Colonic mucosa (tissue), 4 donors: ENCODE results near the gene RAD51C. TPM values are rescaled to one million over a fixed set of nuclear protein-coding genes. Genes with fewer than 3 reads are reported as not detected.
"Not testable (repeated sequence)": the region's sequence is repeated elsewhere in the genome, so short reads cannot be mapped to it uniquely, and the experiment has no call there.

Experiments used
- DNase-seq: peaks from one replicate; pipeline ENCODE4 v3.0.0-alpha.2; 2020
- H3K27ac ChIP-seq: fragments of 200-600 bp; one replicate; pipeline ENCODE4 v1.8.0; 2021
- H3K27me3 ChIP-seq: fragments of 200-600 bp; one replicate; pipeline ENCODE4 v1.8.0; 2021
- H3K36me3 ChIP-seq: fragments of 200-600 bp; one replicate; pipeline ENCODE4 v1.8.0; 2021
- H3K4me1 ChIP-seq: fragments of 200-600 bp; one replicate; pipeline ENCODE4 v1.8.0; 2021; ENCODE audit warnings: mild to moderate bottlenecking
- H3K4me3 ChIP-seq: fragments of 200-600 bp; one replicate; pipeline ENCODE4 v1.8.0; 2021
- H3K9ac ChIP-seq, 2 donors: one replicate each; pipeline ENCODE4 v1.7.0; 2013; ENCODE audit warnings: control low read depth in 2 of 2, low read depth in 2 of 2, low read length in 2 of 2
- H3K9me3 ChIP-seq: fragments of 200-600 bp; one replicate; pipeline ENCODE4 v1.8.0; 2021
- intact Hi-C: fragments of 100-400 bp; cut with DNase I; formaldehyde crosslinking; loops from one replicate; pipeline ENCODE4 v1.14.1; 2022
- total RNA-seq, 2 donors: library from RNA; stranded (reverse); fragmentation: NEBNext Ultra II Directional in 1 of 2; extraction: Animal tissue kit (Norgen Biotek cat#: 25700) in 1 of 2; gene quantifications; one replicate each; pipeline ENCODE4 v1.2.1, GENCODE V29; 2021
- TF ChIP-seq, protein P1 (sequence below): fragments of 200-600 bp; IDR thresholded peaks from one replicate; pipeline ENCODE4 v1.8.0; 2022; ENCODE audit warnings: antibody characterized with exemption, mild to moderate bottlenecking
- donor health status: healthy.
- donor health status: DM: no; HTN: no; CAD: no.
- donor health status: DM: no; HTN: no; CAD: no.

The RAD51C gene
- total RNA-seq, 2 donors from 2014 or later, result 13.2 to 20.2 TPM

DNA sequence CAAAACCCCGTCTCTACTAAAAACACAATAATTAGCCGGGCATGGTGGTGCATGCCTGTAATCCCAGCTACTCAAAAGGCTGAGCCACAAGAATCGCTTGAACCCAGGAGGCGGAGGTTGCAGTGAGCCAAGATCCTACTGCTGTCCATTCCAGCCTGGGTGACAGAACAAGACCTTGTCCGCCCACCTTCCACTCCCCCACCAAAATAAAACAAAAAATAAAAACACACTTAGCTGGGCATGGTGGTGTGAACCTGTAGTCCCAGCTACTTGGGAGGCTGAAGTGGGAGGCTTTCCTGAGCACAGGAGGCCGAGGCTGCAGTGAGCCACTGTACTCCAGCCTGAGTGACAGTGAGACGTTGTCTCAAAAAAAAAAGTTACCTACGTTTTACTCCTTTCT, 66.5 kb downstream of the RAD51C start:
- Histone ChIP-seq H3K36me3 (no peaks in the 10 kb centered on the region), H3K27ac (no peak overlapping the region), H3K4me3 (no peak overlapping the region), H3K27me3 (peaks cover 39% of the 10 kb centered on the region), H3K4me1 (peaks cover 4% of the 10 kb centered on the region), H3K9ac (no peak overlapping the region), H3K9me3 (no peaks in the 10 kb centered on the region)
- TF ChIP-seq, protein P1, sequence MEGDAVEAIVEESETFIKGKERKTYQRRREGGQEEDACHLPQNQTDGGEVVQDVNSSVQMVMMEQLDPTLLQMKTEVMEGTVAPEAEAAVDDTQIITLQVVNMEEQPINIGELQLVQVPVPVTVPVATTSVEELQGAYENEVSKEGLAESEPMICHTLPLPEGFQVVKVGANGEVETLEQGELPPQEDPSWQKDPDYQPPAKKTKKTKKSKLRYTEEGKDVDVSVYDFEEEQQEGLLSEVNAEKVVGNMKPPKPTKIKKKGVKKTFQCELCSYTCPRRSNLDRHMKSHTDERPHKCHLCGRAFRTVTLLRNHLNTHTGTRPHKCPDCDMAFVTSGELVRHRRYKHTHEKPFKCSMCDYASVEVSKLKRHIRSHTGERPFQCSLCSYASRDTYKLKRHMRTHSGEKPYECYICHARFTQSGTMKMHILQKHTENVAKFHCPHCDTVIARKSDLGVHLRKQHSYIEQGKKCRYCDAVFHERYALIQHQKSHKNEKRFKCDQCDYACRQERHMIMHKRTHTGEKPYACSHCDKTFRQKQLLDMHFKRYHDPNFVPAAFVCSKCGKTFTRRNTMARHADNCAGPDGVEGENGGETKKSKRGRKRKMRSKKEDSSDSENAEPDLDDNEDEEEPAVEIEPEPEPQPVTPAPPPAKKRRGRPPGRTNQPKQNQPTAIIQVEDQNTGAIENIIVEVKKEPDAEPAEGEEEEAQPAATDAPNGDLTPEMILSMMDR, result no peak
- no peak for DNase-seq
- intact Hi-C loops, result no loop called here

DNA sequence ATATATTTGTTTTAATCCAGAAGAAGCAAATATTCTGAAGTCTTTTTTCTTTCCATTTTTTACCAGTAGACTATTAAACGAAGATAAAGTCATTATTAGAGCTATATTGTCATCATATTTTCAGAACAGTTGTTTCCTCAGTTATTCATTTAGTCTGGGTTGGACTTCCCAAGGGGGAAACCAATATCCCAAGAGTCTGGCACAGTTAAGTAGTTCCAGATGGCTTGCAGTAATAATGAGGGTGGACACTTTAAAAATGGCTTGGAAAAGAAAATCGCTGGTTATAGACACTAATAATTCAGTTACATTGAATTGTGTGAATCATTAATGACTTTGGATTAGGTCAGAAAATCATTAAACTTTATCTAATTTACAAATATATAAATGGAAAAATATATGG, 67.1 kb downstream of the RAD51C start:
- no peak overlapping the region for H3K27ac ChIP-seq
- H3K9ac ChIP-seq, result no peak overlapping the region
- H3K27me3 ChIP-seq, result peaks cover 39% of the 10 kb centered on the region
- no peak for DNase-seq
- H3K4me3 ChIP-seq, result no peak overlapping the region
- no peaks in the 10 kb centered on the region for H3K36me3 ChIP-seq
- intact Hi-C loops, result no loop called here
- TF ChIP-seq, protein P1, result no peak
- peaks cover 4% of the 10 kb centered on the region for H3K4me1 ChIP-seq
- no peaks in the 10 kb centered on the region for H3K9me3 ChIP-seq

DNA sequence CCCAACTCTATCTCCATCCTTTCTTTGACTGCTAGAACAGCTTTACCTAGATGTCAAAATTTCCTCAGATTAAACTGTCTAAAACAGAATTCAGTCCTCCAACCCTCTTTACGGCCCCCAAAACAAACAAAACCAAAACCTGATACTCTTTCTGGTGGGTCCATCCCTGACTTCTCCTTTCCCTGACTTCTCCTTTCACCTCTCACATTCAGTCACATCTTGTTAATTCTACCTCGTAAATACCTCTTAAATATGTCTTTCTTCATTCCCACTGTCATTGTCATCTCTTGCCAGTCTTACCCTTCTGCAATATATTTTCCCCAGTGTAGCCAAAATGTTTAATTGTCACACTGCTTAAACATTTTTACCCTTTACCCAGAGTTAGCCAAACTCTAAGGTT, 67.8 kb downstream of the RAD51C start:
- no peaks in the 10 kb centered on the region for H3K9me3 ChIP-seq
- TF ChIP-seq, protein P1, result no peak
- DNase-seq, result no peak
- no peaks in the 10 kb centered on the region for H3K36me3 ChIP-seq
- peaks cover 4% of the 10 kb centered on the region for H3K4me1 ChIP-seq
- peaks cover 39% of the 10 kb centered on the region for H3K27me3 ChIP-seq
- intact Hi-C loops, result no loop called here
- H3K27ac ChIP-seq, result no peak overlapping the region
- H3K4me3 ChIP-seq, result no peak overlapping the region
- H3K9ac ChIP-seq, result no peak overlapping the region

DNA sequence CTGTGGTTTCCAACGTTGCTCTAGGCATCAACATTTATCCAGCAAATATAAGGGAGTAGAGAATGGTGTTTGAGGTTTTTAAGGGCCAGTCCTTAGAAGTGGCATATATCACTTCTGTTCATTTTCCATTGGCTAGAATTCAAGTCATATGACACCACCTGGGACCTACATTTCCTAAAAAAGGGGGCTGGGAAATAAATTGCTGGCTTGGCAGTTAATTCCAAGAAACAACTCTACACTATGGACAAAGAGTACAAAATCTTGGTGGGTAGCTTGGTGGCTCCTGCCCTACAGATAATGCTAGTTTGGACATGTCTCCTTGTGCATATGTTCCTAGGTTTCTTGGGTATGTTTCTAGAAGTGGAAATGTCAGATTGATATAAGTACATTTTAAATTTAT, 70.9 kb downstream of the RAD51C start:
- Histone ChIP-seq H3K9ac (no peak overlapping the region), H3K9me3 (no peaks in the 10 kb centered on the region)

DNA sequence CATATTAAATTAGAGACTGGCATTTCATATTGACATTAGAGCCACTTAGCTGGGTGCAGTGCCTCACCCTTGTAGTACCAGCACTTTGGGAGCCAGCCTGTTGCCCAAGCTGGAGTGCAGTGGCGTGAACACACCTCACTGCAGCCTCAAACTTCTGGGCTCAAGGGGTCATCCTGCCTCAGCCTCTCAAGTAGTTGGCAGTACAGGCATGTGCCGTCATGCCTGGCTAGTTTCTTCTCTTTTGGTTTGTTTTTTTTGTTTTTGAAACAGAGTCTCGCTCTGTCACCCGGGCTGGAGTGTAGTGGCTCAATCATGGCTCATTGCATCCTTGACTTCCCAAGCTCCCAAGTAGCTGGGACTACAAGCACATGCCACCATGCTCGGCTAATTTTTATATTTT, 72.0 kb downstream of the RAD51C start:
- no peak for DNase-seq
- no peak overlapping the region for H3K4me3 ChIP-seq
- no peaks in the 10 kb centered on the region for H3K4me1 ChIP-seq
- intact Hi-C loops, result no loop called here
- H3K27ac ChIP-seq, result no peak overlapping the region
- H3K9ac ChIP-seq, result no peak overlapping the region
- no peaks in the 10 kb centered on the region for H3K36me3 ChIP-seq
- TF ChIP-seq, protein P1, result no peak
- peaks cover 5% of the 10 kb centered on the region for H3K27me3 ChIP-seq
- H3K9me3 ChIP-seq, result no peaks in the 10 kb centered on the region

More for the DNA sequence above, 70.9 kb downstream of the RAD51C start:
- intact Hi-C loops, result no loop called here
- no peak for DNase-seq
- no peak overlapping the region for H3K4me3 ChIP-seq
- TF ChIP-seq, protein P1, result no peak
- no peaks in the 10 kb centered on the region for H3K4me1 ChIP-seq
- H3K27me3 ChIP-seq, result peaks cover 11% of the 10 kb centered on the region
- no peak overlapping the region for H3K27ac ChIP-seq
- no peaks in the 10 kb centered on the region for H3K36me3 ChIP-seq

DNA sequence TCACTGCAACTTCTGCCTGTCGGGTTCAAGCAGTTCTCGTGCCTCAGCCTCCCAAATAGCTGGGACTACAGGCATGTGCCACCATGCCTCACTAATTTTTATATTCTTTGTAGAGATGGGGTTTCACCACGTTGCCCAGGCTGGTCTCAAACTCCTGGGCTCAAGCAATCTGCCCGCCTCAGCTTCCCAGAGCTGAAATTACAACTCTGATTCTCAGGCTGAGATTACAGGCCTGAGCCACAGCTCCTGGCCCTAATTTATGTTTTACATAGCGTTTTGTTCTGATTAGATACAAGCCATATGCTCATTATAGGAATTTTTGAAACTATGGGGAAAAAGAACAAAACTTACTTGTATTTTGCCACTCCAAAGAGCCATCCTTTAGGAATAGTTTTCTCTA, 86.1 kb downstream of the RAD51C start:
- DNase-seq, H3K9ac ChIP-seq, intact Hi-C loops, H3K4me1 ChIP-seq, H3K9me3 ChIP-seq, H3K36me3 ChIP-seq, H3K27ac ChIP-seq, H3K4me3 ChIP-seq, H3K27me3 ChIP-seq: not testable (repeated sequence)
